Erythroblast (primary cell): ENCODE measurements around the gene KIN.

Source experiments
- GATA1 ChIP-seq: IDR thresholded peaks from 2 replicates; pipeline ENCODE4 v1.6.1; 2011; ENCODE audit warnings: low read depth, mild to moderate bottlenecking, control low read depth, low read length, moderate library complexity
- POLR2A ChIP-seq: IDR thresholded peaks from 2 replicates; pipeline ENCODE4 v1.6.1; 2011; ENCODE audit warnings: mild to moderate bottlenecking, low read length

GRCh38 chr10:7750222-7750621 is 37.6 kb downstream of the KIN start:
- TF ChIP-seq POLR2A (no peak), GATA1 (no peak)
